Measurements from ENCODE around the gene FAM222A.
"Not testable (repeated sequence)": the region's sequence is repeated elsewhere in the genome, so short reads cannot be mapped to it uniquely, and the experiment has no call there.

The FAM222A gene

DNA sequence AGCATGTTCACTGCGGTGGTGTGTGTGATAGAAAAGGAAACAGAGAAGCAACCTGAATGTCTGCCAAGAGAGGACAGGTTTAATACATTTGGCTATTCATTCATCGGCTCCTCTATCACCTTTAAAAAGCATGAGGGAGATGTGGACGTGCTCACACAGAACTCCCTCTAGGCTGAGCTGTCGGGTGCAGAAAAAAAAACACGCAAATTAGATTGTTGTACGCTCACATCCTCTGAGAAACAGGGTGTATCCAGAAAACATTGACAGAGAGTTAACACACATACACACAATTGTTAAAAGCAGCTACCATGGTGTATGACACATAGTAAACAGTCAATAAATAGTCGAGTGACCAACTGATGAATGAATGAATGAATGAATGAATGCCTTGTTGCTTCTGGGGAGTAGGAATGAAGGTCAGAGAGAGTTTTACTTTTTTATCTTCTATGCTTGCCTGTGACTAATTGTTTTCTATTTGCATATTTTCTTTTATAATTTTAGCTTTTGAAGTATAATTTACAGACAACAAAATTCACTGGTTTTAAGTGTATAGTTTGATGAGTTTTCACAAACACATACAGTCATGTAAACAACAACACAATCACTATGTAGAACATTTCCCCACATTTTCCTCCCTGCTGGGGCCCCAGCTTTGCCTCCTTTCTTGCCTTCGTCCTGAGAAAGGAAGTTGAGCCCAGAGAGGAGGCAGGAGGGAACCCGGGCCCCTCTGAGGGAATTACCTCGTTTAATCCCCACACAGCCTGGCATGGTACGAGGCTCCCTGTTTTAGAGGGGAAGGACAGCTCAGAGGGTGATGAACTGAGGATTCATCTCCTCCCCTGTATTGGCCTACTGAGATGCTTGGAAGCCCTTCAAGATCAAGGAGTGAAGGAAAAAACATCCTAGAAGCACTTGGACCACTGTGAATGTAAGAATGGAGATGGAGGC is 19.7 kb upstream of the FAM222A start:
- DNase-seq (ENCODE audit: low read depth in 2 of 2) = no peak

- not testable (repeated sequence) for DNase-seq (ENCODE audit: low read depth in 2 of 2)
Observed at GRCh38 chr12:109694629-109695028, 19.0 kb upstream of the FAM222A start.

- DNase-seq (ENCODE audit: low read depth in 2 of 2) = no peak
Observed at GRCh38 chr12:109695416-109695815, 18.2 kb upstream of the FAM222A start.

- DNase-seq (ENCODE audit: low read depth in 2 of 2) = no peak
Observed at GRCh38 chr12:109695961-109696461, 17.6 kb upstream of the FAM222A start.

DNA sequence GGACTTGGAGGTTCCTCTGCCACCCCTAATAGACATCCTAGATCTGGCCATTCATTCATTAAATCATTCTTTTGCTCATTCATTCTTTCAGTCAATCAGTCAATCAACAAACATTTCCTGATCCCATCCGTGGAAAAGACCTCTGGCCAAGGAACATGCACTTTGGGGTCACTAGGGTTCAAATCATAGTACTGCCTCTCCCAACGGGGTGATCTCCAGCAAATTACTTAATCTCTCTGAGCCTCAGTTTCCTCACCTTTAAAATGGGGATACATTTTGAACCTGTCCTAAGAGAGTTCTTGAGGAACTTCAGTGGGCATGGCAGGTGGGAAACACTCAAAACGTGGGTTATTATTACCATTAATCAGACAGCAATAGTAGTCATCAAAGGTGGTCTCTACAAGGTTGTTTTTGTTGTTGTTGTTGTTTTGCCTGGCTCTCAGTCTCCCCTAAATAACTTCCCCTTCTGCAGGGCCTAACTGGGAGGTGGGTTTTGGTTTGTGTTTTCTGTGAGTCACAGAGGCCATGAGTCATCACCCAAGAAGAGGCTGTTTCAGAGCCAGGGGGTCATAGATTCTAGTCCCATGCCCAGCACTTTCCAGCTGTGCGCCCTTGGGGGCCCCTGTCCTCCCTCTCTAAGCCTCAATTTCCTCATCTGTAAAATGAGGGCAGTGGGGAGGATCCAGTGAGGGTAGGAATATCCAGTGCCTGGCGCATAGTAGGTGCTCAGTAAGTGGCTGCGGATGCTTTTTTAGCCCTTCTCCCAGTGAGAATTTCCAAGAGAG is 16.9 kb upstream of the FAM222A start:
- no peak for DNase-seq (ENCODE audit: low read depth in 2 of 2)

DNA sequence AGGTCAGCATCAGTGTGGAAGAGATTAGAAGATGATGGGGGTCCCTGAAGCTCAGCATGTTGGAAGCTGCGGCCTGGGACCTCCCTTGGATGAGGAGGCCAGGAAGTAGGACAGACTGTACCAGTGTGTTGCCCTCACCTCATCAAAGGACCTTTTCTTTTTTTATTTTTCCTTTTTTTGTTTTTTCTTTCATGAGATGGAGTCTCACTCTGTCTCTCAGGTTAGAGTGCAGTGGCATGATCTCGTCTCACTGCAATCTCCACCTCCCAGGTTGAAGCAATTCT is 16.4 kb upstream of the FAM222A start:
- no peak for DNase-seq (ENCODE audit: low read depth in 2 of 2)

GRCh38 chr12:109697877-109698468 is 15.7 kb upstream of the FAM222A start:
- no peak for DNase-seq (ENCODE audit: low read depth in 2 of 2)

DNA sequence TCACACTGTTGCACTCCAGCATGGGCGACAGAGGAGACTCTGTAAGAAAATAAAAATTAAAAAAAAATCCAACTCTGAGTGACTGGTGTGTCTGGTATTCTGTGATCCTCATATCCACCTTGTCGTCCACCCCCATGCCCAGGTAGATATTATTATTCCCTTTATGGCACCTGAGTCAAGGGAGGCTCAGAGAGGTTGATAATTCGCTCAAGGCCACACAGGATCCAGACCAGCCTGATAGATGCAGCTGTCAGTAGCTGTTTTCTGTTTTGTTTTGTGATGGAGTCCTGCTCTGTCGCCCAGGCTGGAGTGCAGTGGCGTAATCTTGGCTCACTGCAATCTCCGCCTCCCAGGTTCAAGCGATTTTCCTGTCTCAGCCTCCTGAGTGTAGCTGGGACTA is 14.8 kb upstream of the FAM222A start:
- DNase-seq (ENCODE audit: low read depth in 2 of 2) = no peak

GRCh38 chr12:109701064-109701463 is 12.6 kb upstream of the FAM222A start:
- DNase-seq (ENCODE audit: low read depth in 2 of 2) = no peak

GRCh38 chr12:109702111-109702841 is 11.3 kb upstream of the FAM222A start:
- no peak for DNase-seq (ENCODE audit: low read depth in 2 of 2)

GRCh38 chr12:109703684-109704083 is 9.9 kb upstream of the FAM222A start:
- no peak for DNase-seq (ENCODE audit: low read depth in 2 of 2)

- no peak for DNase-seq (ENCODE audit: low read depth in 2 of 2)
Observed at GRCh38 chr12:109704371-109705098, 9.1 kb upstream of the FAM222A start.

DNA sequence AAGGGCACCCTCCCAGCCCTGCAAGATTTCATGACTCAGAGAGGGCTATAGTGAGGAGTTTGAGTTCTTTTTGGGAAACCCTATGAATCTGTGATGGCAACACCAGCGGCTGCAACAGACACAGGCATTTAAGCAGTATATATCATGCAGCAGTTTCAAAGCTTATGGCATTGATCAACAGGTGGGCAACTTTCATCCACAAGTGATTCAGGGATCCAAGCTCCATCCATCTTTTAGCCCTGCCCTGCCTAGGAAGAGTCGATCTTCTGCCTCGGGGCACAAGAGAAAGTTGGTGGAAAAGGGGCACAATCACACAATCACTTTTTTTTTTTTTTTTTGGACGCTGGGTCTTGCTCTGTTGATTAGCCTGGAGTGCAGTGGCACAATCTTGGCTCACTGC is 8.3 kb upstream of the FAM222A start:
- DNase-seq (ENCODE audit: low read depth in 2 of 2) = no peak

GRCh38 chr12:109706398-109706746 is 7.3 kb upstream of the FAM222A start:
- DNase-seq (ENCODE audit: low read depth in 2 of 2) = no peak

DNA sequence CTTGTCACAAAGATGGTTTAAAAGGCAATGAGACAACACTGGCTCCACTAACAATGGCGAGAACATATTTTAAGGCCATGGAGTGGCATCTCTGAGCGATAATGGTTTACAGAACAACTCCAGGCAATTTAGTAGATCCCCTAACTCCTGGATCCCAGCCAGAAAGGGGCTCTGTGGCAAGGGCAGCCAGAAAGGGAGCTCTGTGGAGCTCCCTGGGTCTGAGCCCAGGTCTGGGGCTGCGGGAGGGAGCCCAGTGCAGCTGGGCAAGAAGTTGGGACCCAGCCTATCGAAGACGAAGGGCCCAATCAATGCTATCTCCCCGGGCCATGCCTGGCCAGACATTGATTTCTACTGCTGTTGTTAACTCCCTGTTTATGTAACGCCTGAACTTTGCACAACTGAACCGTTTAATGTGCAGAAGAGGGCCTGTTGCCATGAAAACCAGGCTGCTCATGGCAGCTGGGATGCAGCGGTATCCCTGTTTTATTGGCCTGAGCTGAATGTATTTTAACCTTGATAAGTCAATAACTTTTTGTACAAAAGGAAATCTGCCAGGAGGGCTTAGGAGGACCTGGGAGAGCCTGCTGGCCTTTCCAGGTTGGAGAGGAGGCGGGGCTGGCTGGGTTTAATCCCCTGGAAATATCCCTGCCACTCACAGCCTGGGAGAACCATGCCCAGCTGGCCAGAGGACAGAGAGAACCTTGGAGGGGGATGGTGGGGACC is 6.7 kb upstream of the FAM222A start:
- no peak for DNase-seq (ENCODE audit: low read depth in 2 of 2)

GRCh38 chr12:109707470-109707821 is 6.2 kb upstream of the FAM222A start:
- DNase-seq (ENCODE audit: low read depth in 2 of 2) = no peak

GRCh38 chr12:109708939-109709338 is 4.7 kb upstream of the FAM222A start:
- DNase-seq (ENCODE audit: low read depth in 2 of 2) = no peak

DNA sequence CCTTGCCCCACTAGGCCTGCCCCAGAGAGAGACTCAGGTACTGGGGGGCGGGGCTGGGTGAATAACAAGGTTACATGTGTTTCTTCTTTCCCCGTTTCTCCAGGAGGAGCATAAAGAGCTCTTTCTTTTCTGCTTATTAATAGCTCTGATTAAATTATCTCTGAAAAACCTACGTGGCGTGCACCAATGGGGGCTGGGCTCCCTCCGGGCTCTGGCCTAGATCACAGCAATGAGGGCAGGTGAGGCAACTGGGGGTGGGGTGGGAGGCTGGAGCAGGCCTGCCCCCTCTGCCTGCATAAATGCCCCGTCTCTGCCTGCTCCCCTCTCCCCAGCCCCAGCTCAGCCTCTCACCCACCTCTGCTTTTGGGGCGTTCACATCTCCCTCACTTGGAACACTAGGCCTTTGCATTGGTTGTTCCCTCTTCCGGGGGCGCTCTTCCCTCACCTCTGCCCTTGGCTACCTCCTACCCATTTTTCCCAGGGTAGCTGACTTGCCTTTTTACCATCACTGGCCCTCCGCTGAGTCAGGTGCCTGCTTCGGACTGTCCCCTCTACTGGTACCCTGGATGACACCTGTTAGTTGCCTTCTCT is 4.1 kb upstream of the FAM222A start:
- no peak for DNase-seq (ENCODE audit: low read depth in 2 of 2)

GRCh38 chr12:109710205-109710746 is 3.3 kb upstream of the FAM222A start:
- no peak for DNase-seq (ENCODE audit: low read depth in 2 of 2)
